Activated CD8-positive, alpha-beta T cell treated with anti-CD3 and anti-CD28 coated beads for 36 hours (primary cell): ENCODE results near the gene CCND1. TPM values are rescaled to one million over a fixed set of nuclear protein-coding genes. Genes with fewer than 3 reads are reported as not detected.

ENCODE experiments used
- ATAC-seq: fragments of 200-7000 bp; cut with Tn5 transposase; one replicate; pipeline ENCODE4 v1.10.0; 2021; ENCODE audit warnings: mild to moderate bottlenecking, moderate library complexity
- CTCF ChIA-PET: fragments of 350-600 bp; sonication (Branson Sonifier 250); formaldehyde crosslinking; loops from one replicate; lab custom pipeline; 2021; ENCODE audit warnings: antibody characterized with exemption; lab: Charles Lee
- POLR2A ChIA-PET: fragments of 350-600 bp; sonication (Branson Sonifier 250); formaldehyde crosslinking; loops from one replicate; lab custom pipeline; 2021; ENCODE audit warnings: antibody characterized with exemption; lab: Charles Lee
- DNase-seq: peaks from one replicate; pipeline ENCODE4 v3.0.0-alpha.2; 2020
- H3K27ac Mint-ChIP-seq: one replicate; pipeline ENCODE4 v1.8.0; 2021; ENCODE audit warnings: mild to moderate bottlenecking, mixed read lengths
- H3K27me3 Mint-ChIP-seq: one replicate; pipeline ENCODE4 v1.8.0; 2021; ENCODE audit warnings: mixed read lengths
- H3K36me3 Mint-ChIP-seq: one replicate; pipeline ENCODE4 v1.8.0; 2021; ENCODE audit warnings: low read depth, mixed read lengths
- H3K4me1 Mint-ChIP-seq: one replicate; pipeline ENCODE4 v1.8.0; 2021; ENCODE audit warnings: low read depth, mixed read lengths
- H3K4me3 Mint-ChIP-seq: one replicate; pipeline ENCODE4 v1.8.0; 2021; ENCODE audit warnings: mild to moderate bottlenecking, moderate library complexity, mixed read lengths
- H3K9me3 Mint-ChIP-seq: one replicate; pipeline ENCODE4 v1.8.0; 2021; ENCODE audit warnings: mixed read lengths
- intact Hi-C: fragments of 100-400 bp; cut with micrococcal nuclease; formaldehyde crosslinking; loops from one replicate; pipeline ENCODE4 v1.10.0; 2022
- total RNA-seq, 2 experiments: library from RNA; stranded (reverse); gene quantifications; one replicate each; pipeline ENCODE4 v1.2.3, GENCODE V29; 2021
- TF ChIP-seq, protein P1 (sequence below): fragments of 200-600 bp; IDR thresholded peaks from one replicate; pipeline ENCODE4 v1.8.0; 2022; ENCODE audit warnings: antibody characterized with exemption, mild to moderate bottlenecking

CCND1 gene
- total RNA-seq, 2 experiments from 2014 or later, result 2.8 to 3.3 TPM

DNA sequence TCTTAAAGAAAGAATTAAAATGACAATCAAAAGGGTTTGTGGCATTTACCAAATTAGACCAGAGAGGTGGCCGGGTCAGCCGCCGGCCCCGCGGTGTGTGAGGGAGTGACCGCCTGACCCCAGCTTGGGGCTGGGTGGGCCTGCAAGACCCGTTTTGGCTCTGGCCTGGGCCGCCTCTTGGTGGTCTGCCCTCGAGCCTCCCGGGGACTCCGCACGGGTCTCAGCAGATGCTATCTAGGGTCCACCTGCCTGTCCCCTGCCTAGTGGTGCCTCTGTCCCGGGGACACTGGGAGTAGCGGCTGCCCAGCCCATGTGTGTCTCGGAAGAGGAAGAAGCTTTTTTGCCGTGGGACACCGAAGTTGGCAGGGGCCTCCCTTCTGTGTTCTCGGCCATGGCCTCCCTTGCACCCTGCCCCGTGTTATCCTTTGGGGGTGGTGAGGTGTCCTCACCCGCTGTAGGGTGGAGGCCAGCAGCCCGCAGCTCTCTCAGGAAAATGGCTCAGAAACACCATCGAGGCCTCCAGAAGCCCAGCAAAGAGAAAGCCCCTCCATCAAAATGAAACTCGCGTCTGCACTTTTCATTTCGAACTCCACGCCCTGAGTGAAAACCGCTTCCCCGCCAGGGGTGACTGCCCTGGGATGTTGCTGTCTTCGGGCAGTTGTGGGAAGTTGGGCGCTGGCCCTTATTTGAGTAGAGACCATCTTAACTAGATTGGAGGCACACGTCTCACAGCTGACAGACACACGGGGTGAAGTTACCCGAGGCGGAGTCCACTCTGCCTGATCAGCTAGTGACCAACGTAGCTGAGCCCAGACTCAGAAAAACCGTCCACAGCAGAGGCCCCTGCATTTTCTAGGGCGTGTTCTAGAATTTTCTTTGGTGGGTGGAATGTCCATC is 8.0 kb downstream of the CCND1 start:
- ATAC-seq (no peak), DNase-seq (no peak)
- POLR2A ChIA-PET, result no interaction called here
- H3K4me1 Mint-ChIP-seq, result no peaks in the 10 kb centered on the region
- H3K4me3 Mint-ChIP-seq, result no peak overlapping the region
- H3K9me3 Mint-ChIP-seq, result no peaks in the 10 kb centered on the region
- H3K36me3 Mint-ChIP-seq, result no peaks in the 10 kb centered on the region
- CTCF ChIA-PET, result interaction anchor here (1.0 kb wide), 1 partner anchor 22 kb away, joined by 4 read pairs; no protein-coding TSS in a partner anchor
- H3K27me3 Mint-ChIP-seq, result no peaks in the 10 kb centered on the region
- H3K27ac Mint-ChIP-seq, result no peak overlapping the region
- intact Hi-C loops, result loop anchor here (10.0 kb wide), 1 partner anchor 354 kb away; the partner anchor contains the start of gene MYEOV
- TF ChIP-seq, protein P1, sequence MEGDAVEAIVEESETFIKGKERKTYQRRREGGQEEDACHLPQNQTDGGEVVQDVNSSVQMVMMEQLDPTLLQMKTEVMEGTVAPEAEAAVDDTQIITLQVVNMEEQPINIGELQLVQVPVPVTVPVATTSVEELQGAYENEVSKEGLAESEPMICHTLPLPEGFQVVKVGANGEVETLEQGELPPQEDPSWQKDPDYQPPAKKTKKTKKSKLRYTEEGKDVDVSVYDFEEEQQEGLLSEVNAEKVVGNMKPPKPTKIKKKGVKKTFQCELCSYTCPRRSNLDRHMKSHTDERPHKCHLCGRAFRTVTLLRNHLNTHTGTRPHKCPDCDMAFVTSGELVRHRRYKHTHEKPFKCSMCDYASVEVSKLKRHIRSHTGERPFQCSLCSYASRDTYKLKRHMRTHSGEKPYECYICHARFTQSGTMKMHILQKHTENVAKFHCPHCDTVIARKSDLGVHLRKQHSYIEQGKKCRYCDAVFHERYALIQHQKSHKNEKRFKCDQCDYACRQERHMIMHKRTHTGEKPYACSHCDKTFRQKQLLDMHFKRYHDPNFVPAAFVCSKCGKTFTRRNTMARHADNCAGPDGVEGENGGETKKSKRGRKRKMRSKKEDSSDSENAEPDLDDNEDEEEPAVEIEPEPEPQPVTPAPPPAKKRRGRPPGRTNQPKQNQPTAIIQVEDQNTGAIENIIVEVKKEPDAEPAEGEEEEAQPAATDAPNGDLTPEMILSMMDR, result no peak

DNA sequence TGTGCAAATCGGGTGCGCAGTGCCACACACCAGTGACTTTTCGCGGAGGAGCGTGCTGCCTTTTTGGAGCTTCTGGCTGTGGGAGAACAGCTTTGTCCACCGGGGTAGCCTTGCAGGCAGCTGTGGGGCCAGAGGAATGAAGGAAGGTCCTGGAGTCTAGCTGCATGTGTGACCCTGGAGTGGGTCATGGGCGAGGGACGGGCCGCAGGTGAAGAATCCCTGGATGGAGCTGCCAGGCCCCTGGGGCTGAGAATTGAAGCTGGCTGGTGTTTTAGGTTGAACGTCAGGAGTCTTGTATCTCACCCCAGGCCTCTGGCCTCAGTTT is 8.6 kb downstream of the CCND1 start:
- no peaks in the 10 kb centered on the region for H3K36me3 Mint-ChIP-seq
- no peaks in the 10 kb centered on the region for H3K9me3 Mint-ChIP-seq
- H3K4me3 Mint-ChIP-seq, result no peak overlapping the region
- ChIA-PET CTCF (interaction anchor here (1.0 kb wide), 1 partner anchor 21 kb away, joined by 4 read pairs; no protein-coding TSS in a partner anchor), POLR2A (no interaction called here)
- ATAC-seq, result no peak
- H3K4me1 Mint-ChIP-seq, result no peaks in the 10 kb centered on the region
- no peak for DNase-seq
- intact Hi-C loops, result loop anchor here (10.0 kb wide), 1 partner anchor 355 kb away; the partner anchor contains the start of gene MYEOV
- no peak overlapping the region for H3K27ac Mint-ChIP-seq
- no peaks in the 10 kb centered on the region for H3K27me3 Mint-ChIP-seq
- TF ChIP-seq, protein P1, result no peak

DNA sequence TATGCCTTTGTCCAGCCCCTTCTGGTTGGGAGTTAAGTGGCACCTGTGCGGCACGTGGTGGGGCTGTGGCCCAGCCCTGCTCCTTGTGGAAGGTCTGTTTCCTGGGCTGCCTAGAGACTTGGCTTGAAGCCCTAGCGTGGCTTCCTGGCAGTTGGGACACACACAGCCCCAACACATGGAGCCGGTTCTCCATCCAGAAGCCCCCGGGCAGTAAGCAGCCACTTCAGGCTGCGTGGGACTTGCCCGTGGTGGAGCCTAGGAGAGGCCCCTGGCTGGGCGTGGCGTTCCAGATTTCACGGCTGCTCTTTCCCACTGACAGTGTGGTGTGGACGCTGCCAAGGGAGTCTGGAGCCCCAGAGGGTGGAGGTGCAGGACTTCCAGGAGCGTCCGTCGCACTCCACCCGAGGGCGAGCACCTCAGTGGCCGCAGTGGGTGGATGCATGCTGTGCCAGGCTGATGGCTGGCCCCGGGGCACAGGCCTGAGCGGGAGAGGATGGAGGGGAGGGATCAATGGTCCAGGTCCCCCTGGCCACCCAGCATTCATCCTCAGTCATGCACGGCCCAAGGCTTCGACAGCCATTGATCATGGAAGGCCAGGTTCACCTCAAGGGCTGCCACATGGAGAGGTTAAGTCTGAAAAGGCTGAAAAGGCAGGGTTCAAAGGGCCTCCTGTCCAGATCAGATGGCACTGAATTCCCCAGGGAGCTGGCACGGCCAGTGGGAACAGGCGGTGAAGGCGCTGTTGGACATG is 9.3 kb downstream of the CCND1 start:
- POLR2A ChIA-PET, result no interaction called here
- CTCF ChIA-PET, result no interaction called here
- no peaks in the 10 kb centered on the region for H3K9me3 Mint-ChIP-seq
- no peak overlapping the region for H3K4me3 Mint-ChIP-seq
- ATAC-seq (no peak), DNase-seq (no peak)
- H3K36me3 Mint-ChIP-seq, result no peaks in the 10 kb centered on the region
- TF ChIP-seq, protein P1, result no peak
- no peaks in the 10 kb centered on the region for H3K4me1 Mint-ChIP-seq
- intact Hi-C loops, result no loop called here
- no peak overlapping the region for H3K27ac Mint-ChIP-seq
- no peaks in the 10 kb centered on the region for H3K27me3 Mint-ChIP-seq

DNA sequence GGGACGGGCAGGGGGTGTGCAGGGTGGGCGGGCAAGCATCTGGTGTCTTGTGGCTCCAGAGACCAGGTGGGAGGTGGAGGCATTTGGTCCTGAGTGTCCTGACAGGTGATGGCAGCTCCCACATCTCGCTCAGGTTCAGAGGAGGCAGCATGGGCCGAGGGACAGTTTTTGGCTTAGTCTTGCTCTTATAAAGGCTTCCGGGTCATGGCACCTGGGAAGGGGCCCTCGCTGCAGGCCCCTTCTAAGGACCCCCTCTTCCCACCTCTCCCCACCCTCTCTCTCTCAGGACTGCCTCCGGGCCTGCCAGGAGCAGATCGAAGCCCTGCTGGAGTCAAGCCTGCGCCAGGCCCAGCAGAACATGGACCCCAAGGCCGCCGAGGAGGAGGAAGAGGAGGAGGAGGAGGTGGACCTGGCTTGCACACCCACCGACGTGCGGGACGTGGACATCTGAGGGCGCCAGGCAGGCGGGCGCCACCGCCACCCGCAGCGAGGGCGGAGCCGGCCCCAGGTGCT is 9.9 kb downstream of the CCND1 start:
- CTCF ChIA-PET, result no interaction called here
- intact Hi-C loops, result no loop called here
- Mint-ChIP-seq H3K4me1 (no peaks in the 10 kb centered on the region), H3K4me3 (no peak overlapping the region), H3K27ac (no peak overlapping the region), H3K9me3 (no peaks in the 10 kb centered on the region), H3K36me3 (no peaks in the 10 kb centered on the region), H3K27me3 (no peaks in the 10 kb centered on the region)
- DNase-seq (no peak), ATAC-seq (no peak)
- POLR2A ChIA-PET, result no interaction called here
- TF ChIP-seq, protein P1, result no peak
